GM12878 (cell line): ENCODE data around the gene HSD17B13. TPM values are rescaled to one million over a fixed set of nuclear protein-coding genes. Genes with fewer than 3 reads are reported as not detected.

Experiments used
- ATAC-seq: fragments of 200-7000 bp; cut with Tn5 transposase; 3 replicates; pipeline ENCODE4 v1.9.1; 2020; ENCODE audit warnings: mild to moderate bottlenecking, moderate library complexity
- BruUV-seq: library from RNA; stranded (reverse); fragments of 400-500 nt; replicated peaks from 2 replicates; lab custom pipeline; 2021; lab: Mats Ljungman, UMichigan
- CTCF ChIA-PET: fragments of 300-600 bp; sonication (Branson Sonifier 250); formaldehyde crosslinking; extraction: SDS; loops from one replicate; lab custom pipeline; 2021; ENCODE audit warnings: inconsistent platforms; lab: Yijun Ruan, JAX
- POLR2A ChIA-PET: fragments of 350-600 bp; formaldehyde crosslinking; extraction: SDS; loops from one replicate; lab custom pipeline; 2021; ENCODE audit warnings: inconsistent platforms; lab: Charles Lee
- RAD21 ChIA-PET: fragments of 300-600 bp; sonication (Branson Sonifier 250); formaldehyde crosslinking; loops from one replicate; lab custom pipeline; 2023; ENCODE audit warnings: antibody characterized with exemption; ENCODE audit not compliant: unreplicated experiment; lab: Charles Lee
- SMC1A ChIA-PET: fragments of 300-600 bp; sonication (Branson Sonifier 250); formaldehyde crosslinking; loops from one replicate; lab custom pipeline; 2023; ENCODE audit not compliant: unreplicated experiment, uncharacterized antibody; lab: Charles Lee
- DNase-seq: peaks from one replicate; pipeline ENCODE4 v3.0.0-alpha.2; 2011; ENCODE audit warnings: low read depth, low spot score
- FAIRE-seq: peaks from 3 replicates; lab custom pipeline; 2011; peaks lifted over from hg19 to GRCh38; lab: Jason Lieb, UNC
- H2AFZ ChIP-seq: 2 replicates; pipeline ENCODE4 v1.6.0; 2011; ENCODE audit warnings: low read depth, low read length, control low read depth; ENCODE audit not compliant: control insufficient read depth
- H3K27ac ChIP-seq: 2 replicates; pipeline ENCODE4 v1.5.1; 2011; ENCODE audit warnings: control low read depth; ENCODE audit not compliant: control insufficient read depth, insufficient read depth
- H3K27me3 ChIP-seq, 2 experiments: replicated peaks in 1 of 2; 2 replicates each; pipeline versions ENCODE4 v1.6.0 to v1.6.1; 2011; ENCODE audit warnings: low read length in 1 of 2; ENCODE audit not compliant: control insufficient read depth in 2 of 2, insufficient read depth in 2 of 2
- H3K36me3 ChIP-seq, 2 experiments: 2 replicates each; pipeline ENCODE4 v1.5.1; 2011; ENCODE audit warnings: low read length in 1 of 2; ENCODE audit not compliant: control insufficient read depth in 2 of 2, insufficient read depth in 2 of 2
- H3K4me1 ChIP-seq: 2 replicates; pipeline ENCODE4 v1.6.1; 2011; ENCODE audit warnings: mild to moderate bottlenecking, low read length, moderate library complexity, mixed read lengths; ENCODE audit not compliant: control insufficient read depth, insufficient read depth
- H3K4me2 ChIP-seq: 2 replicates; pipeline ENCODE4 v1.6.0; 2011; ENCODE audit warnings: control low read depth; ENCODE audit not compliant: control insufficient read depth, insufficient read depth
- H3K4me3 ChIP-seq: fragments of 200-600 bp; sonication (generic); 2 replicates; pipeline ENCODE4 v1.5.1; 2016
- H3K79me2 ChIP-seq: 2 replicates; pipeline ENCODE4 v1.6.0; 2011; ENCODE audit warnings: low read length; ENCODE audit not compliant: control insufficient read depth, insufficient read depth
- H3K9ac ChIP-seq: 2 replicates; pipeline ENCODE4 v1.8.0; 2011; ENCODE audit warnings: low read length, control low read depth, mixed read lengths; ENCODE audit not compliant: control insufficient read depth, insufficient read depth
- H3K9me3 ChIP-seq: replicated peaks from 3 replicates; pipeline ENCODE4 v1.5.1; 2011; ENCODE audit warnings: mild to moderate bottlenecking, low read length; ENCODE audit not compliant: control insufficient read depth, insufficient read depth
- H4K20me1 ChIP-seq: 2 replicates; pipeline ENCODE4 v1.6.0; 2011; ENCODE audit not compliant: control insufficient read depth, insufficient read depth
- CREM ChIP-seq: IDR thresholded peaks from 2 replicates; pipeline ENCODE4 v1.6.1; 2014; ENCODE audit warnings: antibody characterized with exemption, low read depth
- GATAD2B ChIP-seq: fragments of 450-650 bp; conservative IDR thresholded peaks from 2 replicates; pipeline ENCODE4 v1.6.1; 2017; ENCODE audit warnings: low read depth, mild to moderate bottlenecking, moderate library complexity
- HDAC6 ChIP-seq: fragments of 200-600 bp; sonication (generic); IDR thresholded peaks from one replicate; pipeline ENCODE4 v1.8.0; 2017; ENCODE audit warnings: antibody characterized with exemption; ENCODE audit not compliant: unreplicated experiment
- JUNB ChIP-seq: IDR thresholded peaks from 2 replicates; pipeline ENCODE4 v1.6.1; 2016; ENCODE audit warnings: antibody characterized with exemption, mild to moderate bottlenecking
- MTA2 ChIP-seq: fragments of 450-650 bp; IDR thresholded peaks from 2 replicates; pipeline ENCODE4 v1.6.1; 2016; ENCODE audit warnings: low read depth, mild to moderate bottlenecking, moderate library complexity
- PML ChIP-seq: IDR thresholded peaks from 2 replicates; pipeline ENCODE4 v1.6.1; 2012; ENCODE audit warnings: low read length, inconsistent platforms
- POLR2A ChIP-seq: IDR thresholded peaks from 2 replicates; pipeline ENCODE4 v1.6.1; 2011; ENCODE audit warnings: low read depth, mild to moderate bottlenecking, low read length
- TCF3 ChIP-seq: IDR thresholded peaks from 2 replicates; pipeline ENCODE4 v1.6.1; 2012; ENCODE audit warnings: low read depth, mild to moderate bottlenecking, low read length, borderline replicate concordance; ENCODE audit not compliant: insufficient read depth
- ZZZ3 ChIP-seq: IDR thresholded peaks from 2 replicates; pipeline ENCODE4 v1.6.1; 2011; ENCODE audit warnings: low read depth; ENCODE audit not compliant: control insufficient read depth, insufficient read length
- WGBS: methylation state at CpG from one replicate; pipeline ENCODE4 v1.1.6; 2016; ENCODE audit warnings: low lambda C conversion rate; ENCODE audit not compliant: insufficient replicate concordance, insufficient coverage; ENCODE audit errors: missing lambda C conversion rate; 5-methylcytosine and 5-hydroxymethylcytosine counted together
- in situ Hi-C: fragments of 300-500 bp; cut with MboI; formaldehyde crosslinking; loops from 9 replicates; pipeline ENCODE4 v1.14.3; 2018; ENCODE audit warnings: mixed read lengths
- intact Hi-C: fragments of 100-400 bp; cut with micrococcal nuclease; formaldehyde crosslinking; loops from one replicate; pipeline ENCODE4 v1.14.2; 2022; ENCODE audit not compliant: unreplicated experiment
- polyA plus RNA-seq, 11 experiments: library from polyadenylated mRNA; depleted of rRNA in 4 of 11; unstranded in 6 of 11; stranded (reverse) in 5 of 11; fragments of >200 nt; fragmentation: Nextera tagmentation in 4 of 11; fragmentation: Illumina TruSeq in 1 of 11; extraction: Ambion mirVana in 4 of 11; extraction: Trizol in 1 of 11; gene quantifications; 1 replicate in 1 of 11; 2 replicates in 10 of 11; pipeline versions ENCODE4 v1.2.1 to v1.2.3, GENCODE V29; 2011 to 2016; ENCODE audit warnings: inconsistent platforms in 2 of 11, missing spikeins in 2 of 11, low read depth in 1 of 11
- total RNA-seq, 4 experiments: library from RNA; depleted of rRNA in 3 of 4; stranded (reverse); fragments of >200 nt in 3 of 4; fragmentation: Illumina TruSeq in 1 of 4; extraction: Trizol in 1 of 4; gene quantifications; 2 replicates each; pipeline versions ENCODE4 v1.2.1 to v1.2.3, GENCODE V29; 2013 to 2021
- TF ChIP-seq, protein P1 (sequence below): IDR thresholded peaks from 2 replicates; pipeline ENCODE4 v1.6.1; 2012; ENCODE audit warnings: low read length, inconsistent platforms
- TF ChIP-seq, protein P2 (sequence below): fragments of 450-650 bp; conservative IDR thresholded peaks from 2 replicates; pipeline ENCODE4 v1.6.1; 2017; ENCODE audit warnings: mild to moderate bottlenecking, moderate library complexity
- TF ChIP-seq, protein P3 (sequence below): fragments of 450-650 bp; formaldehyde crosslinking; IDR thresholded peaks from 2 replicates; pipeline ENCODE4 v1.4.0; 2022; ENCODE audit warnings: mild to moderate bottlenecking, moderate library complexity

Gene HSD17B13
- total and polyA plus RNA-seq, 10 of the 15 experiments (the other 5 are each of a cell fraction or from before 2014, with no cell fraction given), result 0.03 to 0.09 (median 0.04) TPM; not detected in 4

DNA sequence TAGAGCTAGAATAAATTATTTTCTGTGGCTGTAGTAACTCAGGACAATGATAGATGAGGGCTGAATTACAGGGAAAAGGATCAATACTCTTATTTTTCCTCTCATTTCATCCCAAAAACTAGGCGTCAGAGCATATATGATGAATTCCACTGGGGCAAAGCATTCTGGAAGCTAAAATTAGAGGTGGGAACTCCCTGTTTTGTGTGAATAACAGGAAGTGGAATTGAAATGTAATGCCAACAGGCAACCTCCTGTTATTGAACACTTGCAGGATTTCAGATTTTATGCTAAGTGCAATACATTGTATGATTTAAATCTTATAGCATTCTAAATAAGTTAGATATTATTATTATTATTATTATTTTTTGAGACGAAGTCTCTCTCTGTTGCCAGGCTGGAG, 47.4 kb upstream of the HSD17B13 start:
- WGBS, result 41% methylated on average over 2 of the region's 2 CpGs
- DNase-seq (no peak), FAIRE-seq (no peak)
- ChIA-PET RAD21 (interaction anchor here (0.8 to 1.1 kb wide), 2 partner anchors 12 to 45 kb away, joined by 3 read pairs; no protein-coding TSS in a partner anchor), POLR2A (no interaction called here)
- intact Hi-C loops, result no loop called here
- Histone ChIP-seq H3K4me2 (no peak overlapping the region), H3K9me3 (no peaks in the 10 kb centered on the region)
- TF ChIP-seq, protein P1, sequence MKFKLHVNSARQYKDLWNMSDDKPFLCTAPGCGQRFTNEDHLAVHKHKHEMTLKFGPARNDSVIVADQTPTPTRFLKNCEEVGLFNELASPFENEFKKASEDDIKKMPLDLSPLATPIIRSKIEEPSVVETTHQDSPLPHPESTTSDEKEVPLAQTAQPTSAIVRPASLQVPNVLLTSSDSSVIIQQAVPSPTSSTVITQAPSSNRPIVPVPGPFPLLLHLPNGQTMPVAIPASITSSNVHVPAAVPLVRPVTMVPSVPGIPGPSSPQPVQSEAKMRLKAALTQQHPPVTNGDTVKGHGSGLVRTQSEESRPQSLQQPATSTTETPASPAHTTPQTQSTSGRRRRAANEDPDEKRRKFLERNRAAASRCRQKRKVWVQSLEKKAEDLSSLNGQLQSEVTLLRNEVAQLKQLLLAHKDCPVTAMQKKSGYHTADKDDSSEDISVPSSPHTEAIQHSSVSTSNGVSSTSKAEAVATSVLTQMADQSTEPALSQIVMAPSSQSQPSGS, result no peak
- TF ChIP-seq, protein P2, sequence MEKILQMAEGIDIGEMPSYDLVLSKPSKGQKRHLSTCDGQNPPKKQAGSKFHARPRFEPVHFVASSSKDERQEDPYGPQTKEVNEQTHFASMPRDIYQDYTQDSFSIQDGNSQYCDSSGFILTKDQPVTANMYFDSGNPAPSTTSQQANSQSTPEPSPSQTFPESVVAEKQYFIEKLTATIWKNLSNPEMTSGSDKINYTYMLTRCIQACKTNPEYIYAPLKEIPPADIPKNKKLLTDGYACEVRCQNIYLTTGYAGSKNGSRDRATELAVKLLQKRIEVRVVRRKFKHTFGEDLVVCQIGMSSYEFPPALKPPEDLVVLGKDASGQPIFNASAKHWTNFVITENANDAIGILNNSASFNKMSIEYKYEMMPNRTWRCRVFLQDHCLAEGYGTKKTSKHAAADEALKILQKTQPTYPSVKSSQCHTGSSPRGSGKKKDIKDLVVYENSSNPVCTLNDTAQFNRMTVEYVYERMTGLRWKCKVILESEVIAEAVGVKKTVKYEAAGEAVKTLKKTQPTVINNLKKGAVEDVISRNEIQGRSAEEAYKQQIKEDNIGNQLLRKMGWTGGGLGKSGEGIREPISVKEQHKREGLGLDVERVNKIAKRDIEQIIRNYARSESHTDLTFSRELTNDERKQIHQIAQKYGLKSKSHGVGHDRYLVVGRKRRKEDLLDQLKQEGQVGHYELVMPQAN, result no peak
- TF ChIP-seq JUNB, result no peak
- no peak for TF ChIP-seq GATAD2B
- TF ChIP-seq ZZZ3, result no peak
- no peak for TF ChIP-seq HDAC6
- TF ChIP-seq CREM, result no peak
- TF ChIP-seq, protein P3, sequence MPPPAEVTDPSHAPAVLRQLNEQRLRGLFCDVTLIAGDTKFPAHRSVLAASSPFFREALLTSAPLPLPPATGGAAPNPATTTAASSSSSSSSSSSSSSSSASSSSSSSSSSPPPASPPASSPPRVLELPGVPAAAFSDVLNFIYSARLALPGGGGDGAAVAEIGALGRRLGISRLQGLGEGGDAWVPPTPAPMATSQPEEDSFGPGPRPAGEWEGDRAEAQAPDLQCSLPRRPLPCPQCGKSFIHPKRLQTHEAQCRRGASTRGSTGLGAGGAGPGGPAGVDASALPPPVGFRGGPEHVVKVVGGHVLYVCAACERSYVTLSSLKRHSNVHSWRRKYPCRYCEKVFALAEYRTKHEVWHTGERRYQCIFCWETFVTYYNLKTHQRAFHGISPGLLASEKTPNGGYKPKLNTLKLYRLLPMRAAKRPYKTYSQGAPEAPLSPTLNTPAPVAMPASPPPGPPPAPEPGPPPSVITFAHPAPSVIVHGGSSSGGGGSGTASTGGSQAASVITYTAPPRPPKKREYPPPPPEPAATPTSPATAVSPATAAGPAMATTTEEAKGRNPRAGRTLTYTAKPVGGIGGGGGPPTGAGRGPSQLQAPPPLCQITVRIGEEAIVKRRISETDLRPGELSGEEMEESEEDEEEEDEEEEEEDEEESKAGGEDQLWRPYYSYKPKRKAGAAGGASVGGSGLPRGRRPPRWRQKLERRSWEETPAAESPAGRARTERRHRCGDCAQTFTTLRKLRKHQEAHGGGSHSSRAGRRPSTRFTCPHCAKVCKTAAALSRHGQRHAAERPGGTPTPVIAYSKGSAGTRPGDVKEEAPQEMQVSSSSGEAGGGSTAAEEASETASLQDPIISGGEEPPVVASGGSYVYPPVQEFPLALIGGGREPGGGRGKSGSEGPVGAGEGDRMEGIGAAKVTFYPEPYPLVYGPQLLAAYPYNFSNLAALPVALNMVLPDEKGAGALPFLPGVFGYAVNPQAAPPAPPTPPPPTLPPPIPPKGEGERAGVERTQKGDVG (CRISPR knock-in tag), result no peak
- TF ChIP-seq TCF3, result no peak
- no peak for TF ChIP-seq PML
- TF ChIP-seq MTA2, result no peak
- no peak for TF ChIP-seq POLR2A
- TF ChIP-seq, all 136 proteins: peak for 0
- Histone ChIP-seq H3K27me3 (no peaks in the 10 kb centered on the region), H3K36me3 (peaks cover 1 to 8% of the 10 kb centered on the region in 2 experiments; a peak in 2 of 4 replicates), H3K79me2 (no peaks in the 10 kb centered on the region), H3K4me3 (no peak overlapping the region), H3K9ac (no peak overlapping the region), H4K20me1 (no peaks in the 10 kb centered on the region), H2AFZ (no peak overlapping the region), H3K4me1 (no peaks in the 10 kb centered on the region), H3K27ac (no peak overlapping the region)
- CTCF ChIA-PET, result interaction anchor here (0.7 to 1.4 kb wide), 8 partner anchors 9 to 132 kb away, joined by 3 to 9 read pairs (median 4); partner anchors contain the start of gene NUDT9
- no TSS peak for BruUV-seq
- SMC1A ChIA-PET, result interaction anchor here (0.9 to 1.3 kb wide), 2 partner anchors 95 to 97 kb away, joined by 4 read pairs; no protein-coding TSS in a partner anchor
- ATAC-seq, result no peak
- in situ Hi-C loops, result no loop called here
